ENCODE data around the gene ANKRD30B. TPM values are rescaled to one million over a fixed set of nuclear protein-coding genes. Genes with fewer than 3 reads are reported as not detected.
"Not testable (repeated sequence)": the region's sequence is repeated elsewhere in the genome, so short reads cannot be mapped to it uniquely, and the experiment has no call there.

The ANKRD30B gene
- polyA plus RNA-seq, 1 of the 3 experiments (the other 2 are of a cell fraction), result not detected

GRCh38 chr18:14811081-14811480 is 63.1 kb downstream of the ANKRD30B start:
- POLR2A ChIA-PET; H2AFZ ChIP-seq (ENCODE audit: low read depth); H3K27me3 ChIP-seq (ENCODE audit: insufficient read depth); H4K20me1 ChIP-seq (ENCODE audit: insufficient read depth); H3K4me1 ChIP-seq (ENCODE audit: control insufficient read depth in 1 of 2, insufficient read depth in 2 of 2, low read depth in 1 of 2, low read length in 1 of 2); CTCF ChIA-PET; H3K9ac ChIP-seq; DNase-seq; H3K36me3 ChIP-seq (replicated peaks in 1 of 2; ENCODE audit: control insufficient read depth in 1 of 2, insufficient read depth in 2 of 2, low read length in 1 of 2); H3K4me3 ChIP-seq (ENCODE audit: low read depth in 2 of 2, low read length in 1 of 2); H3K79me2 ChIP-seq (ENCODE audit: insufficient read depth); H3K4me2 ChIP-seq; H3K9me3 ChIP-seq; H3F3A ChIP-seq (replicated peaks; ENCODE audit: insufficient read depth); H3K9me2 ChIP-seq; H3K27ac ChIP-seq (ENCODE audit: low read depth in 2 of 2, low read length in 1 of 2): not testable (repeated sequence)
- 8% methylated on average over 9 of the region's 13 CpGs for WGBS (ENCODE audit: low lambda C conversion rate)

- H3K4me3 ChIP-seq (ENCODE audit: low read depth in 2 of 2, low read length in 1 of 2); H3K4me1 ChIP-seq (ENCODE audit: control insufficient read depth in 1 of 2, insufficient read depth in 2 of 2, low read depth in 1 of 2, low read length in 1 of 2); H3K4me2 ChIP-seq; H3F3A ChIP-seq (replicated peaks; ENCODE audit: insufficient read depth); H3K9ac ChIP-seq; H3K27ac ChIP-seq (ENCODE audit: low read depth in 2 of 2, low read length in 1 of 2); POLR2A ChIA-PET; H3K79me2 ChIP-seq (ENCODE audit: insufficient read depth); CTCF ChIA-PET; H3K9me3 ChIP-seq; H4K20me1 ChIP-seq (ENCODE audit: insufficient read depth); H3K36me3 ChIP-seq (replicated peaks in 1 of 2; ENCODE audit: control insufficient read depth in 1 of 2, insufficient read depth in 2 of 2, low read length in 1 of 2); H2AFZ ChIP-seq (ENCODE audit: low read depth); H3K9me2 ChIP-seq; DNase-seq; H3K27me3 ChIP-seq (ENCODE audit: insufficient read depth): not testable (repeated sequence)
- WGBS (ENCODE audit: low lambda C conversion rate), result 0% methylated on average over 2 of the region's 2 CpGs
These were observed 79.1 kb downstream of the ANKRD30B start for GRCh38 chr18:14826972-14827632.

- H2AFZ ChIP-seq (ENCODE audit: low read depth); H3K4me3 ChIP-seq (ENCODE audit: low read depth in 2 of 2, low read length in 1 of 2); H3K9ac ChIP-seq; POLR2A ChIA-PET; H3K79me2 ChIP-seq (ENCODE audit: insufficient read depth); H3K27ac ChIP-seq (ENCODE audit: low read depth in 2 of 2, low read length in 1 of 2); H3K36me3 ChIP-seq (replicated peaks in 1 of 2; ENCODE audit: control insufficient read depth in 1 of 2, insufficient read depth in 2 of 2, low read length in 1 of 2); H3K9me3 ChIP-seq; H3F3A ChIP-seq (replicated peaks; ENCODE audit: insufficient read depth); H3K4me1 ChIP-seq (ENCODE audit: control insufficient read depth in 1 of 2, insufficient read depth in 2 of 2, low read depth in 1 of 2, low read length in 1 of 2); H4K20me1 ChIP-seq (ENCODE audit: insufficient read depth); CTCF ChIA-PET; H3K9me2 ChIP-seq; H3K27me3 ChIP-seq (ENCODE audit: insufficient read depth); DNase-seq; H3K4me2 ChIP-seq: not testable (repeated sequence)
- WGBS (ENCODE audit: low lambda C conversion rate), result 9% methylated on average over 2 of the region's 2 CpGs
These were observed 93.6 kb downstream of the ANKRD30B start for GRCh38 chr18:14841607-14842006.

- CTCF ChIA-PET; H3K4me2 ChIP-seq; DNase-seq; H3K36me3 ChIP-seq (replicated peaks in 1 of 2; ENCODE audit: control insufficient read depth in 1 of 2, insufficient read depth in 2 of 2, low read length in 1 of 2); H3K9ac ChIP-seq; H3K27ac ChIP-seq (ENCODE audit: low read depth in 2 of 2, low read length in 1 of 2); H3K9me3 ChIP-seq; H3K4me1 ChIP-seq (ENCODE audit: control insufficient read depth in 1 of 2, insufficient read depth in 2 of 2, low read depth in 1 of 2, low read length in 1 of 2); H2AFZ ChIP-seq (ENCODE audit: low read depth); POLR2A ChIA-PET; H3K27me3 ChIP-seq (ENCODE audit: insufficient read depth); H3K79me2 ChIP-seq (ENCODE audit: insufficient read depth); H3F3A ChIP-seq (replicated peaks; ENCODE audit: insufficient read depth); H4K20me1 ChIP-seq (ENCODE audit: insufficient read depth); H3K9me2 ChIP-seq; H3K4me3 ChIP-seq (ENCODE audit: low read depth in 2 of 2, low read length in 1 of 2): not testable (repeated sequence)
- WGBS (ENCODE audit: low lambda C conversion rate), result 0% methylated on average over 2 of the region's 2 CpGs
These were observed 103.6 kb downstream of the ANKRD30B start for GRCh38 chr18:14851533-14851932.

- H3K9me2 ChIP-seq; H3K27ac ChIP-seq (ENCODE audit: low read depth in 2 of 2, low read length in 1 of 2); H4K20me1 ChIP-seq (ENCODE audit: insufficient read depth); H3K4me1 ChIP-seq (ENCODE audit: control insufficient read depth in 1 of 2, insufficient read depth in 2 of 2, low read depth in 1 of 2, low read length in 1 of 2); H3K9me3 ChIP-seq; CTCF ChIA-PET; H3K4me2 ChIP-seq; H3F3A ChIP-seq (replicated peaks; ENCODE audit: insufficient read depth); DNase-seq; POLR2A ChIA-PET; H3K4me3 ChIP-seq (ENCODE audit: low read depth in 2 of 2, low read length in 1 of 2); H3K79me2 ChIP-seq (ENCODE audit: insufficient read depth); H3K9ac ChIP-seq; H3K27me3 ChIP-seq (ENCODE audit: insufficient read depth); H2AFZ ChIP-seq (ENCODE audit: low read depth); H3K36me3 ChIP-seq (replicated peaks in 1 of 2; ENCODE audit: control insufficient read depth in 1 of 2, insufficient read depth in 2 of 2, low read length in 1 of 2): not testable (repeated sequence)
- WGBS (ENCODE audit: low lambda C conversion rate), result no CpG with 5 or more reads among the region's 17 CpGs
These were observed 107.7 kb downstream of the ANKRD30B start for GRCh38 chr18:14855634-14856033.

- H3F3A ChIP-seq (replicated peaks; ENCODE audit: insufficient read depth); H2AFZ ChIP-seq (ENCODE audit: low read depth); H3K9ac ChIP-seq; H3K9me2 ChIP-seq; H3K9me3 ChIP-seq; H3K4me1 ChIP-seq (ENCODE audit: control insufficient read depth in 1 of 2, insufficient read depth in 2 of 2, low read depth in 1 of 2, low read length in 1 of 2); H3K27me3 ChIP-seq (ENCODE audit: insufficient read depth); H3K4me2 ChIP-seq; H4K20me1 ChIP-seq (ENCODE audit: insufficient read depth); H3K4me3 ChIP-seq (ENCODE audit: low read depth in 2 of 2, low read length in 1 of 2); H3K79me2 ChIP-seq (ENCODE audit: insufficient read depth); DNase-seq; H3K27ac ChIP-seq (ENCODE audit: low read depth in 2 of 2, low read length in 1 of 2); POLR2A ChIA-PET; H3K36me3 ChIP-seq (replicated peaks in 1 of 2; ENCODE audit: control insufficient read depth in 1 of 2, insufficient read depth in 2 of 2, low read length in 1 of 2); CTCF ChIA-PET: not testable (repeated sequence)
- WGBS (ENCODE audit: low lambda C conversion rate), result no CpG with 5 or more reads among the region's 20 CpGs
These were observed 108.3 kb downstream of the ANKRD30B start for GRCh38 chr18:14856256-14856655.

- H3K4me3 ChIP-seq (ENCODE audit: low read depth in 2 of 2, low read length in 1 of 2); H3K9ac ChIP-seq; H3K27me3 ChIP-seq (ENCODE audit: insufficient read depth); H3K9me2 ChIP-seq; CTCF ChIA-PET; H3K79me2 ChIP-seq (ENCODE audit: insufficient read depth); H3K4me1 ChIP-seq (ENCODE audit: control insufficient read depth in 1 of 2, insufficient read depth in 2 of 2, low read depth in 1 of 2, low read length in 1 of 2); H3F3A ChIP-seq (replicated peaks; ENCODE audit: insufficient read depth); H3K9me3 ChIP-seq; H3K36me3 ChIP-seq (replicated peaks in 1 of 2; ENCODE audit: control insufficient read depth in 1 of 2, insufficient read depth in 2 of 2, low read length in 1 of 2); H2AFZ ChIP-seq (ENCODE audit: low read depth); H4K20me1 ChIP-seq (ENCODE audit: insufficient read depth); POLR2A ChIA-PET; DNase-seq; H3K4me2 ChIP-seq; H3K27ac ChIP-seq (ENCODE audit: low read depth in 2 of 2, low read length in 1 of 2): not testable (repeated sequence)
- no CpG with 5 or more reads among the region's 10 CpGs for WGBS (ENCODE audit: low lambda C conversion rate)
These were observed 110.5 kb downstream of the ANKRD30B start for GRCh38 chr18:14858514-14858913.
